ENCODE measurements around the gene PPP4R3C.

DNA sequence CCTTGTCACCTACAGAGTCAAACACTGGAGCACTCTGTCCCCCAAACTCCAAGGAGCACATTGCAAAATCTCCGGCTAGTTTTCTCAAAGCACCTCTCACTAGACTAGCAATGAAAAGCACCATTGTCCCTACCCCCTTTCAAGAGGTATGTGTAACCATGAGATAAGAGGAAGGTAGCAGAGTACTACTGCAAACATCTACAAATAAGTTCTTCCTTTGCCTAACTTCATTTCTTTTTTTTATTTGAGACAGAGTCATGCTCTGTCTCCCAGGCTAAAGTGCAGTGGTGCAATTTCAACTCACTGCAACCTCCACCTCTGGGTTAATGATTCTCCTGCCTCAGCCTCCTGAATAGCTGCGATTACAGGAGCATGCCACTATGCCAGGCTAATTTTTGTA is 17.7 kb downstream of the PPP4R3C start:
- TF ChIP-seq, protein P1, sequence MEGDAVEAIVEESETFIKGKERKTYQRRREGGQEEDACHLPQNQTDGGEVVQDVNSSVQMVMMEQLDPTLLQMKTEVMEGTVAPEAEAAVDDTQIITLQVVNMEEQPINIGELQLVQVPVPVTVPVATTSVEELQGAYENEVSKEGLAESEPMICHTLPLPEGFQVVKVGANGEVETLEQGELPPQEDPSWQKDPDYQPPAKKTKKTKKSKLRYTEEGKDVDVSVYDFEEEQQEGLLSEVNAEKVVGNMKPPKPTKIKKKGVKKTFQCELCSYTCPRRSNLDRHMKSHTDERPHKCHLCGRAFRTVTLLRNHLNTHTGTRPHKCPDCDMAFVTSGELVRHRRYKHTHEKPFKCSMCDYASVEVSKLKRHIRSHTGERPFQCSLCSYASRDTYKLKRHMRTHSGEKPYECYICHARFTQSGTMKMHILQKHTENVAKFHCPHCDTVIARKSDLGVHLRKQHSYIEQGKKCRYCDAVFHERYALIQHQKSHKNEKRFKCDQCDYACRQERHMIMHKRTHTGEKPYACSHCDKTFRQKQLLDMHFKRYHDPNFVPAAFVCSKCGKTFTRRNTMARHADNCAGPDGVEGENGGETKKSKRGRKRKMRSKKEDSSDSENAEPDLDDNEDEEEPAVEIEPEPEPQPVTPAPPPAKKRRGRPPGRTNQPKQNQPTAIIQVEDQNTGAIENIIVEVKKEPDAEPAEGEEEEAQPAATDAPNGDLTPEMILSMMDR (IDR thresholded peaks at IDR 0.05), result no peak
- TF ChIP-seq POLR2A (IDR thresholded peaks at IDR 0.05), result no peak

All from esophagus squamous epithelium (tissue), 4 donors.